A549 (cell line): ENCODE measurements around the gene ZC3H11A. TPM values are rescaled to one million over a fixed set of nuclear protein-coding genes. Genes with fewer than 3 reads are reported as not detected.

Source experiments
- ATAC-seq, 2 experiments: fragments of 200-7000 bp in 1 of 2; fragments of >200 bp in 1 of 2; cut with Nextera tagmentation in 1 of 2; cut with Tn5 transposase in 1 of 2; 3 replicates each; pipeline versions ENCODE4 v1.8.0 to v1.9.1; 2018 to 2020; ENCODE audit warnings: mild to moderate bottlenecking in 1 of 2, moderate library complexity in 1 of 2
- CTCF ChIA-PET: fragments of 300-600 bp; sonication (Branson Sonifier 250); formaldehyde crosslinking; extraction: SDS; loops from one replicate; lab custom pipeline; 2021; ENCODE audit warnings: antibody characterized with exemption, inconsistent platforms; lab: Yijun Ruan, JAX
- POLR2A ChIA-PET: fragments of 350-600 bp; formaldehyde crosslinking; extraction: SDS; loops from one replicate; lab custom pipeline; 2021; ENCODE audit warnings: antibody characterized with exemption, inconsistent platforms; lab: Yijun Ruan, JAX
- DNase-seq, 2 experiments: peaks; one replicate each; pipeline versions ENCODE4 v3.0.0 to v3.0.0-alpha.2; 2011 to 2016; ENCODE audit warnings: low read depth in 1 of 2, low spot score in 1 of 2
- FAIRE-seq: peaks from 2 replicates; lab custom pipeline; 2011; peaks lifted over from hg19 to GRCh38; lab: Jason Lieb, UNC
- H3K27ac ChIP-seq, 2 experiments: fragments of >200 bp; sonication (Bioruptor Twin); formaldehyde crosslinking; 3 replicates each; pipeline ENCODE4 v1.5.1; 2016 to 2017
- H3K4me1 ChIP-seq: fragments of >200 bp; sonication (Bioruptor Twin); formaldehyde crosslinking; 3 replicates; pipeline ENCODE4 v1.6.1; 2016
- H3K4me2 ChIP-seq: fragments of >200 bp; sonication (Bioruptor Twin); formaldehyde crosslinking; 3 replicates; pipeline ENCODE4 v1.6.1; 2016
- H3K4me3 ChIP-seq: fragments of >200 bp; sonication (Bioruptor Twin); formaldehyde crosslinking; 3 replicates; pipeline ENCODE4 v1.5.1; 2016
- H3K9me3 ChIP-seq: fragments of >200 bp; sonication (Bioruptor Twin); formaldehyde crosslinking; 3 replicates; pipeline ENCODE4 v1.6.1; 2016
- BHLHE40 ChIP-seq: IDR thresholded peaks from 2 replicates; pipeline ENCODE4 v1.6.1; 2012; ENCODE audit warnings: low read depth, low read length, inconsistent platforms
- ESRRA ChIP-seq: fragments of 150-350 bp; IDR thresholded peaks from 2 replicates; pipeline ENCODE4 v1.6.1; 2014; ENCODE audit warnings: mild to moderate bottlenecking, low read length, borderline replicate concordance
- FOSL2 ChIP-seq, 2 experiments: fragments of 450-650 bp in 1 of 2; fragments of >200 bp in 1 of 2; sonication (Bioruptor Twin) in 1 of 2; formaldehyde crosslinking; IDR thresholded peaks; 2 replicates each; pipeline versions ENCODE4 v1.5.0 to v1.6.1; 2016 to 2020; ENCODE audit warnings: mild to moderate bottlenecking in 1 of 2, moderate library complexity in 1 of 2
- HDAC2 ChIP-seq: fragments of 200-600 bp; sonication (generic); IDR thresholded peaks from 2 replicates; pipeline ENCODE4 v1.6.1; 2016
- HOXA7 ChIP-seq: fragments of 250-450 bp; sonication (Bioruptor Pico); IDR thresholded peaks from 2 replicates; pipeline ENCODE4 v1.5.0; 2020; ENCODE audit warnings: mild to moderate bottlenecking, moderate library complexity
- HOXB13 ChIP-seq: fragments of 250-450 bp; sonication (Bioruptor Pico); IDR thresholded peaks from 2 replicates; pipeline ENCODE4 v1.5.0; 2020; ENCODE audit warnings: low read depth, mild to moderate bottlenecking, moderate library complexity
- HOXB5 ChIP-seq: fragments of 250-450 bp; sonication (Bioruptor Pico); IDR thresholded peaks from 2 replicates; pipeline ENCODE4 v1.5.0; 2020; ENCODE audit warnings: mild to moderate bottlenecking, moderate library complexity
- JUN ChIP-seq, 2 experiments: fragments of >200 bp; sonication (Bioruptor Twin); formaldehyde crosslinking; IDR thresholded peaks; 2 replicates in 1 of 2; 3 replicates in 1 of 2; pipeline ENCODE4 v1.6.1; 2016 to 2017
- KDM1A ChIP-seq: fragments of 200-600 bp; sonication (generic); IDR thresholded peaks from 2 replicates; pipeline ENCODE4 v1.6.1; 2016; ENCODE audit warnings: low read depth, mild to moderate bottlenecking
- MAFK ChIP-seq: fragments of 450-650 bp; IDR thresholded peaks from 2 replicates; pipeline ENCODE4 v1.6.1; 2014; ENCODE audit not compliant: partially characterized antibody
- MYC ChIP-seq: IDR thresholded peaks from 2 replicates; pipeline ENCODE4 v1.6.1; 2012; ENCODE audit warnings: mild to moderate bottlenecking, inconsistent platforms, low read length, improper control_type of control experiment, borderline replicate concordance
- NPAS2 ChIP-seq: fragments of 250-450 bp; sonication (Bioruptor Pico); IDR thresholded peaks from 2 replicates; pipeline ENCODE4 v1.8.0; 2022; ENCODE audit warnings: mild to moderate bottlenecking, moderate library complexity, borderline replicate concordance
- NR3C1 ChIP-seq: fragments of >200 bp; sonication (Bioruptor Twin); formaldehyde crosslinking; IDR thresholded peaks from 3 replicates; pipeline ENCODE4 v1.6.1; 2017
- PHF8 ChIP-seq: fragments of 200-600 bp; sonication (generic); IDR thresholded peaks from 2 replicates; pipeline ENCODE4 v1.6.1; 2016; ENCODE audit warnings: low read depth, mild to moderate bottlenecking, antibody characterized with exemption, moderate library complexity, borderline replicate concordance
- POLR2A ChIP-seq: IDR thresholded peaks from 2 replicates; pipeline ENCODE4 v1.6.1; 2012; ENCODE audit warnings: mild to moderate bottlenecking, low read length
- POLR2AphosphoS2 ChIP-seq: conservative IDR thresholded peaks from 2 replicates; pipeline ENCODE4 v1.6.1; 2012; ENCODE audit warnings: low read length, improper control_type of control experiment, inconsistent platforms
- RAD21 ChIP-seq, 2 experiments: fragments of >200 bp in 1 of 2; sonication (Bioruptor Twin) in 1 of 2; formaldehyde crosslinking in 1 of 2; IDR thresholded peaks in 1 of 2; conservative IDR thresholded peaks in 1 of 2; 2 replicates in 1 of 2; 3 replicates in 1 of 2; pipeline ENCODE4 v1.6.1; 2012 to 2018; ENCODE audit warnings: inconsistent platforms in 1 of 2
- RNF2 ChIP-seq: fragments of 200-600 bp; sonication (generic); IDR thresholded peaks from 2 replicates; pipeline ENCODE4 v1.6.1; 2016; ENCODE audit warnings: low read depth, mild to moderate bottlenecking, antibody characterized with exemption, moderate library complexity, borderline replicate concordance
- SMC3 ChIP-seq: fragments of >200 bp; sonication (Bioruptor Twin); formaldehyde crosslinking; IDR thresholded peaks from 3 replicates; pipeline ENCODE4 v1.6.1; 2018; ENCODE audit warnings: inconsistent platforms
- SREBF2 ChIP-seq: fragments of 450-650 bp; IDR thresholded peaks from 2 replicates; pipeline ENCODE4 v1.6.1; 2014; ENCODE audit warnings: mild to moderate bottlenecking, moderate library complexity
- ZC3H11A ChIP-seq: fragments of 450-650 bp; IDR thresholded peaks from 2 replicates; pipeline ENCODE4 v1.6.1; 2014; ENCODE audit warnings: antibody characterized with exemption, mild to moderate bottlenecking
- ZFP36 ChIP-seq: fragments of 450-650 bp; IDR thresholded peaks from 2 replicates; pipeline ENCODE4 v1.6.1; 2014; ENCODE audit warnings: borderline replicate concordance; ENCODE audit not compliant: partially characterized antibody
- ZNF302 ChIP-seq: fragments of 250-450 bp; sonication (Bioruptor Pico); IDR thresholded peaks from 2 replicates; pipeline ENCODE4 v1.9.0; 2021; ENCODE audit warnings: inconsistent platforms, mild to moderate bottlenecking, moderate library complexity
- ZSCAN20 ChIP-seq: fragments of 250-450 bp; sonication (Bioruptor Pico); IDR thresholded peaks from 2 replicates; pipeline ENCODE4 v1.8.0; 2022; ENCODE audit warnings: mild to moderate bottlenecking, moderate library complexity
- WGBS: methylation state at CpG from one replicate; pipeline ENCODE4 v1.1.6; 2017; ENCODE audit errors: missing lambda C conversion rate; 5-methylcytosine and 5-hydroxymethylcytosine counted together
- polyA plus RNA-seq, 4 experiments: library from polyadenylated mRNA; depleted of rRNA in 3 of 4; stranded (reverse); fragments of >200 nt; fragmentation: RNase III in 1 of 4; extraction: RNeasy Plus Mini Kit Qiagen cat#74134 plus additional on column Dnase treatment in 1 of 4; gene quantifications; 2 replicates in 3 of 4; 3 replicates in 1 of 4; pipeline ENCODE4 v1.2.3, GENCODE V29; 2011 to 2017
- TF ChIP-seq, protein P1 (sequence below): IDR thresholded peaks from 2 replicates; pipeline ENCODE4 v1.6.1; 2012; ENCODE audit warnings: low read depth, borderline replicate concordance
- TF ChIP-seq, protein P2 (sequence below): fragments of 250-450 bp; sonication (Bioruptor Pico); IDR thresholded peaks from 2 replicates; pipeline ENCODE4 v1.5.0; 2020; ENCODE audit warnings: low read depth, mild to moderate bottlenecking, moderate library complexity
- TF ChIP-seq, protein P3 (sequence below): fragments of 200-600 bp; sonication (generic); IDR thresholded peaks from 2 replicates; pipeline ENCODE4 v1.6.1; 2016; ENCODE audit warnings: antibody characterized with exemption, mild to moderate bottlenecking, moderate library complexity

ZC3H11A gene
- polyA plus RNA-seq, 2 of the 4 experiments (the other 2 are of a cell fraction) = 42.6 to 119 TPM

DNA sequence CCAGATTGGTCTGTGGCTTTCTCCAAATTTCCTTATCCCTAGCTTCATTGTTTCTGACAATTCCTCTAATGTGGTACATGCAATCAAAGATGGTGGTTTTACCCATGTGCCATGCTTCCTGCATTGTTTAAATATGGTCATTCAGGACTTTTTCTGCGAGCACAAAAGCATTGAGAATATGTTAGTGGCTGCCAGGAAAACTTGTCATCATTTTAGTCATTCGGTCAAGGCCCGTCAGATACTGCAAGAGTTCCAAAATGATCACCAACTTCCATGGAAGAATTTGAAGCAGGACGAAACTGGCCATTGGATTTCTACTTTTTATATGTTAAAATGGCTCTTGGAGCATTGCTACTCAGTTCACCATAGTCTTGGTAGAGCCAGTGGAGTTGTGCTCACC lies 3.7 kb downstream of the ZC3H11A start:
- 90% methylated on average over 4 of the region's 4 CpGs for WGBS
- Histone ChIP-seq H3K27ac (no peak overlapping the region), H3K4me3 (no peak overlapping the region), H3K9me3 (no peaks in the 10 kb centered on the region), H3K4me1 (peaks cover 30% of the 10 kb centered on the region; the same call in 2 of the 3 replicates), H3K4me2 (no peak overlapping the region)
- TF ChIP-seq SMC3 (no peak), SREBF2 (no peak), HOXB5 (CRISPR knock-in tag) (no peak)
- DNase-seq = no peak
- ATAC-seq = no peak
- CTCF ChIA-PET = no interaction called here
- POLR2A ChIA-PET = no interaction called here
- FAIRE-seq = no peak

DNA sequence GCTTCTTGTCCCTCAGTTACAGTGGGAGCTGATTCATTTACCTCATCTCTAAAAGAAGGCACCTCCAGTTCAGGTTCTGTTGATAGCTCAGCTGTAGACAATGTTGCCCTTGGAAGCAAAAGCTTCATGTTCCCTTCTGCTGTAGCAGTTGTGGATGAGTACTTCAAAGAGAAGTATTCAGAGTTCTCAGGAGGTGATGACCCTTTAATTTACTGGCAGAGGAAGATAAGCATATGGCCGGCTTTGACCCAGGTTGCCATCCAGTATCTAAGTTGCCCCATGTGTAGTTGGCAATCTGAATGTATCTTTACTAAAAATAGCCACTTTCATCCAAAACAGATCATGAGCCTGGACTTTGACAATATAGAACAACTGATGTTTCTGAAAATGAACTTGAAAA lies 4.5 kb downstream of the ZC3H11A start:
- ATAC-seq (no peak), FAIRE-seq (no peak), DNase-seq (no peak)
- ChIA-PET CTCF (no interaction called here), POLR2A (no interaction called here)
- WGBS = 60% methylated on average over 1 of the region's 1 CpG
- Histone ChIP-seq H3K9me3 (no peaks in the 10 kb centered on the region), H3K4me3 (no peak overlapping the region), H3K4me2 (no peak overlapping the region), H3K4me1 (peaks cover 28% of the 10 kb centered on the region; the same call in 2 of the 3 replicates), H3K27ac (no peak overlapping the region)
- TF ChIP-seq ESRRA (no peak), ZFP36 (no peak), PHF8 (no peak), HOXB5 (CRISPR knock-in tag) (no peak)

DNA sequence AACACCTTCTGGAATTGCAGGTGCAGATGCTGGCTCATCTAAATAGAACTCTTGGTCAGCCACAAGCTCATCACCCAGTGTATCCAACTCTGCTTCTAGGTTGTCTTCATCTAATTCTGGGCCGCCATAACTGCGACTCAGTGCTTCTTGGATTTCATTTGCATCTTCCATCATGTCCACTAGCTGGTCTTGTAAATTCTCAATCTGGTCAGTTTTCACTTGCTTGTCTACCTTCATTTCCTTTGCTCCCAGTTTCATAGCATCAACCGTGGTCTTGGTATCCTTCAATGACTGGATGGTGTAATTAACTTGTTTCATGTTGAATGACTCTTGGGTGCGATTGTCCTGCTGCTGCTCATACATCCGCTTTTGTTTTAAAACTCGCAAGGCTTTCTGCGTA lies 10.3 kb downstream of the ZC3H11A start:
- CTCF ChIA-PET = interaction anchor here (1.0 kb wide), 1 partner anchor 13 kb away, joined by 4 read pairs; no protein-coding TSS in a partner anchor
- Histone ChIP-seq H3K9me3 (no peaks in the 10 kb centered on the region), H3K4me1 (peaks cover 2% of the 10 kb centered on the region; the same call in 1 of the 3 replicates), H3K27ac (no peak overlapping the region), H3K4me3 (no peak overlapping the region), H3K4me2 (no peak overlapping the region)
- TF ChIP-seq JUN (IDR thresholded peaks at IDR 0.05) (no peak), HOXB5 (CRISPR knock-in tag) (no peak), RAD21 (conservative IDR thresholded peaks at IDR 0.05 in 1 of 2, IDR thresholded peaks at IDR 0.05 in 1 of 2) (no peak), POLR2AphosphoS2 (no peak), HDAC2 (no peak), HOXA7 (no peak), BHLHE40 (no peak), NR3C1 (no peak), KDM1A (no peak), ZSCAN20 (CRISPR knock-in tag) (no peak), ZNF302 (CRISPR knock-in tag) (no peak), NPAS2 (no peak), HOXB13 (CRISPR knock-in tag) (no peak)
- POLR2A ChIA-PET = no interaction called here
- FAIRE-seq = no peak
- WGBS = 96% methylated on average over 7 of the region's 7 CpGs
- ATAC-seq = no peak
- DNase-seq = no peak

DNA sequence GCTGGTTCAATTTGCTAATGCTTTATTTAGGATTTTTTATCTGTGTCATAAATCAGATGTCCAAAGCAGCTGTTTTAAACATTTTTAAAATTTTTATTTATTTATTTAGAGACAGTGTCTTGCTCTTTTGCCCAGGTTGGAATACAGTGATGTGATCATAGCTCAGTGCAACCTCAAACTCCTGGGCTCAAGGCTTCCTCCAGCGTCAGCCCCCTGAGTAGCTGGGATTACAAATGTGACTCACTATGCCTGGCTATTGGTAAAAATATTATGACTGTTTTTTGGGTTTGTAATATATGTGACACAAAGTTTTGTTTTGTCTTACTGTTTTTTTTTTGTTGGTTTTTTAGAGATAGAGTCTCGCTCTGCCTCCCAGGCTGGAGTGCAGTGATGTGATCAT lies 11.8 kb downstream of the ZC3H11A start:
- WGBS = 98% methylated on average over 2 of the region's 2 CpGs
- H3K27ac ChIP-seq = no peak overlapping the region
- no peak for ATAC-seq
- TF ChIP-seq, protein P1, sequence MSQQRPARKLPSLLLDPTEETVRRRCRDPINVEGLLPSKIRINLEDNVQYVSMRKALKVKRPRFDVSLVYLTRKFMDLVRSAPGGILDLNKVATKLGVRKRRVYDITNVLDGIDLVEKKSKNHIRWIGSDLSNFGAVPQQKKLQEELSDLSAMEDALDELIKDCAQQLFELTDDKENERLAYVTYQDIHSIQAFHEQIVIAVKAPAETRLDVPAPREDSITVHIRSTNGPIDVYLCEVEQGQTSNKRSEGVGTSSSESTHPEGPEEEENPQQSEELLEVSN = no peak
- TF ChIP-seq POLR2AphosphoS2 (no peak), RNF2 (no peak), FOSL2 (IDR thresholded peaks at IDR 0.05) (no peak), FOSL2 (CRISPR knock-in tag; IDR thresholded peaks at IDR 0.05) (no peak), KDM1A (no peak), SMC3 (no peak), MAFK (no peak), POLR2A (no peak), PHF8 (no peak), ZC3H11A (no peak), MYC (no peak), HDAC2 (no peak)
- TF ChIP-seq, protein P2, sequence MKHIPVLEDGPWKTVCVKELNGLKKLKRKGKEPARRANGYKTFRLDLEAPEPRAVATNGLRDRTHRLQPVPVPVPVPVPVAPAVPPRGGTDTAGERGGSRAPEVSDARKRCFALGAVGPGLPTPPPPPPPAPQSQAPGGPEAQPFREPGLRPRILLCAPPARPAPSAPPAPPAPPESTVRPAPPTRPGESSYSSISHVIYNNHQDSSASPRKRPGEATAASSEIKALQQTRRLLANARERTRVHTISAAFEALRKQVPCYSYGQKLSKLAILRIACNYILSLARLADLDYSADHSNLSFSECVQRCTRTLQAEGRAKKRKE = no peak
- TF ChIP-seq, protein P3, sequence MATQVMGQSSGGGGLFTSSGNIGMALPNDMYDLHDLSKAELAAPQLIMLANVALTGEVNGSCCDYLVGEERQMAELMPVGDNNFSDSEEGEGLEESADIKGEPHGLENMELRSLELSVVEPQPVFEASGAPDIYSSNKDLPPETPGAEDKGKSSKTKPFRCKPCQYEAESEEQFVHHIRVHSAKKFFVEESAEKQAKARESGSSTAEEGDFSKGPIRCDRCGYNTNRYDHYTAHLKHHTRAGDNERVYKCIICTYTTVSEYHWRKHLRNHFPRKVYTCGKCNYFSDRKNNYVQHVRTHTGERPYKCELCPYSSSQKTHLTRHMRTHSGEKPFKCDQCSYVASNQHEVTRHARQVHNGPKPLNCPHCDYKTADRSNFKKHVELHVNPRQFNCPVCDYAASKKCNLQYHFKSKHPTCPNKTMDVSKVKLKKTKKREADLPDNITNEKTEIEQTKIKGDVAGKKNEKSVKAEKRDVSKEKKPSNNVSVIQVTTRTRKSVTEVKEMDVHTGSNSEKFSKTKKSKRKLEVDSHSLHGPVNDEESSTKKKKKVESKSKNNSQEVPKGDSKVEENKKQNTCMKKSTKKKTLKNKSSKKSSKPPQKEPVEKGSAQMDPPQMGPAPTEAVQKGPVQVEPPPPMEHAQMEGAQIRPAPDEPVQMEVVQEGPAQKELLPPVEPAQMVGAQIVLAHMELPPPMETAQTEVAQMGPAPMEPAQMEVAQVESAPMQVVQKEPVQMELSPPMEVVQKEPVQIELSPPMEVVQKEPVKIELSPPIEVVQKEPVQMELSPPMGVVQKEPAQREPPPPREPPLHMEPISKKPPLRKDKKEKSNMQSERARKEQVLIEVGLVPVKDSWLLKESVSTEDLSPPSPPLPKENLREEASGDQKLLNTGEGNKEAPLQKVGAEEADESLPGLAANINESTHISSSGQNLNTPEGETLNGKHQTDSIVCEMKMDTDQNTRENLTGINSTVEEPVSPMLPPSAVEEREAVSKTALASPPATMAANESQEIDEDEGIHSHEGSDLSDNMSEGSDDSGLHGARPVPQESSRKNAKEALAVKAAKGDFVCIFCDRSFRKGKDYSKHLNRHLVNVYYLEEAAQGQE = no peak

More for the DNA sequence above, 11.8 kb downstream of the ZC3H11A start:
- DNase-seq (no peak), FAIRE-seq (no peak)
- no peaks in the 10 kb centered on the region for H3K4me1 ChIP-seq
- no peak overlapping the region for H3K4me2 ChIP-seq
- CTCF ChIA-PET = interaction anchor here (0.7 to 1.3 kb wide), 4 partner anchors 10 to 687 kb away, joined by 3 to 4 read pairs (median 4); no protein-coding TSS in a partner anchor
- no peaks in the 10 kb centered on the region for H3K9me3 ChIP-seq
- POLR2A ChIA-PET = interaction anchor here (0.6 kb wide), 1 partner anchor 17 kb away, joined by 3 read pairs; no protein-coding TSS in a partner anchor
- H3K4me3 ChIP-seq = no peak overlapping the region
